WI38 (cell line): ENCODE results near the gene KDM6A.
"Not testable (repeated sequence)": the region's sequence is repeated elsewhere in the genome, so short reads cannot be mapped to it uniquely, and the experiment has no call there.

Experiments
- H3K4me3 ChIP-seq: 2 replicates; pipeline ENCODE4 v1.5.1; 2011; ENCODE audit warnings: low read depth, mild to moderate bottlenecking, control low read depth, low read length
- TF ChIP-seq, protein P1 (sequence below): IDR thresholded peaks from 2 replicates; pipeline ENCODE4 v1.5.1; 2012; ENCODE audit warnings: low read depth, mild to moderate bottlenecking, control low read depth, low read length

Gene KDM6A

DNA sequence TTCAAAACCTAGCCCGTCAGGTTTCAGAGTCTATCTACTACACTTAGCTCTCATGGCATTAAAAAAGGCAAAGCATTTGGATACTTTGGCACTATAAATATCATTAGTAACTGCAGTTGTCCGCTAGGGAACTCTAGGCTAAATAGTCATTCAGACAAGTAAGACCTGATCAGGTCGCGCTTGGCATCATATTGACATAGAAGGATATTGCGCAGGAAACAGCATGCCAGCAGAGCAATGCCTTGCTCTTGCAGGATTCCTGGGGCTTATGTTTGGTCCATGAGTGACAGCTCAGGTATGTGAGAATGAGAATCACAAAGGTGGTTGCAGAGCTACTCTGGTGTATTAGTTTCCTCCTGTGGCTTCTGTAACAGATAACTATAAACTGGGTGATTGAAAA, 62.7 kb downstream of the KDM6A start:
- TF ChIP-seq, protein P1, sequence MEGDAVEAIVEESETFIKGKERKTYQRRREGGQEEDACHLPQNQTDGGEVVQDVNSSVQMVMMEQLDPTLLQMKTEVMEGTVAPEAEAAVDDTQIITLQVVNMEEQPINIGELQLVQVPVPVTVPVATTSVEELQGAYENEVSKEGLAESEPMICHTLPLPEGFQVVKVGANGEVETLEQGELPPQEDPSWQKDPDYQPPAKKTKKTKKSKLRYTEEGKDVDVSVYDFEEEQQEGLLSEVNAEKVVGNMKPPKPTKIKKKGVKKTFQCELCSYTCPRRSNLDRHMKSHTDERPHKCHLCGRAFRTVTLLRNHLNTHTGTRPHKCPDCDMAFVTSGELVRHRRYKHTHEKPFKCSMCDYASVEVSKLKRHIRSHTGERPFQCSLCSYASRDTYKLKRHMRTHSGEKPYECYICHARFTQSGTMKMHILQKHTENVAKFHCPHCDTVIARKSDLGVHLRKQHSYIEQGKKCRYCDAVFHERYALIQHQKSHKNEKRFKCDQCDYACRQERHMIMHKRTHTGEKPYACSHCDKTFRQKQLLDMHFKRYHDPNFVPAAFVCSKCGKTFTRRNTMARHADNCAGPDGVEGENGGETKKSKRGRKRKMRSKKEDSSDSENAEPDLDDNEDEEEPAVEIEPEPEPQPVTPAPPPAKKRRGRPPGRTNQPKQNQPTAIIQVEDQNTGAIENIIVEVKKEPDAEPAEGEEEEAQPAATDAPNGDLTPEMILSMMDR = no peak
- no peak overlapping the region for H3K4me3 ChIP-seq

DNA sequence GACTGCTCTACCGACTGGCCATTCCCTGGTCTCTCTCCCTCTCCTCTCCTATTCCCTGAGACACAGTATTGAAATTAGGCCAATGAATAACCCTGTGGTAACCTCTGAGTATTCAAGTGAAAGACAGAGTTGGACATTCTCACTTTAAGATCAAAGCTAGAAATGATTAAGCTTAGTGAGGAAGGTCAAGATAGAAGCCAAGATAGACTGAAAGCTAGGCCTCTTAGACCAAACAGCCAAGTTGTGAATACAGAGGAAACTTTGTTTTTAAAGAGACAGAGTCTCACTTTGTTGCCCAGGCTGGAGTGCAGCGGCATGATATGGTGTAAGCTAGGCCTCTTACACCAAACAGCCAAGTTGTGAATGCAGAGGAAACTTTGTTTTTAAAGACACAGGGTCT, 64.6 kb downstream of the KDM6A start:
- TF ChIP-seq, protein P1 = no peak
- H3K4me3 ChIP-seq = no peak overlapping the region

DNA sequence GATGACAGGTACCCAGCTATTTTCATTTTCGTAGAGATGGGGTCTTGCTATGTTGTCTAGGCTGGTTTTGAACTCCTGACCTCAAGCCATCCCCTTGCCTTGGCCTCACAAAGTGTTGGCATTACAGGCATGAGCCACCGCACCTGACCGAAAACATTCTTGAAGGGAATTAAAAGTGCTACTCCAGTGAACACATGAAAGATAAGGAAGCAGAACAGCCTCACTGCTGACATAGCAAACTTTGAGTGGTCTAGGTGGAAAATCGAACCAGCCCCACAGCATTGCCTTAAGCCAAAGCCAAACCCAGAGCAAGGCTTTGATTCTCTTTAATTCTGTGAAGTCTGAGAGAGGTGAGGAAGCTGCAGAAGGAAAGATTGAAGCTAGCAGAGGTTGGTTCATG, 65.1 kb downstream of the KDM6A start:
- TF ChIP-seq, protein P1 = no peak
- no peak overlapping the region for H3K4me3 ChIP-seq

DNA sequence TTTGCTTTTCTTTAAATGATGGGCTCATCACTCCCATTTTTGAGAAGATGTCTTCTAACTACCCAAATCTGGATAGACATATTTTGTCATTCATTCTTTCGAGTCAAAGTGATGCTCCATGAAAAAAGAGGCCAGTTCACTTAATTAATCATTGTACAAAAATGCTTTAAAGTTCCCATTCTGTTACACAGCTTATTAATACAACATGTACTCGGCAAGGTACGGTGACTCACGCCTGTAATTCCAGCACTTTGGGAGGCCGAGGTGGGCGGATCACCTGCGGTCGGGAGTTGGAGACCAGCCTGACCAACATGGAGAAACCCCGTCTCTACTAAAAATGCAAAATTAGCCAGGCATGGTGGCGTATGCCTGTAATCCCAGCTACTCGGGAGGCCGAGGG, 67.6 kb downstream of the KDM6A start:
- H3K4me3 ChIP-seq = not testable (repeated sequence)

DNA sequence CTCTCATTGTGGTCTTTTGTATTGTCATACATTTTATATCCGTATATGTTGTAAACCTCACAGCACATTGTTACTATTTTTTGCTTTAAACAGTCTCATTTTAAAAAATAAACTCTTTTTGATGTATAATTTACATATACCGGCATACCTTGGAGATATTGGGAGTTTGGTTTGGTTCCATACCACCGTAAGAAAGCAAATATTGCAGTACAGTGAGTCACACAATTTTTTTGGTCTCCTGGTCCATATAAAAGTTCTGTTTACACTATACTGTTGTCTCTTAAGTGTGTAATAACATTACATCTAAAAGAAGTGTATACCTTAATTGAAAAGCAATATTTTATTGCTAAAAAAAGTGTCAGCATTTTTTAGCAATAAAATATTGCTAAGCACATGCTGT, 70.0 kb downstream of the KDM6A start:
- H3K4me3 ChIP-seq = no peak overlapping the region

GRCh38 chrX:44944894-44945293, 71.9 kb downstream of the KDM6A start:
- TF ChIP-seq, protein P1 = no peak
- no peak overlapping the region for H3K4me3 ChIP-seq

More for the DNA sequence above, 70.0 kb downstream of the KDM6A start:
- TF ChIP-seq, protein P1 = no peak

GRCh38 chrX:44945736-44946135, 72.7 kb downstream of the KDM6A start:
- H3K4me3 ChIP-seq = no peak overlapping the region
- TF ChIP-seq, protein P1 = no peak

GRCh38 chrX:44946771-44947170, 73.8 kb downstream of the KDM6A start:
- no peak overlapping the region for H3K4me3 ChIP-seq
- TF ChIP-seq, protein P1 = no peak
